ENCODE data around the gene CORO6. TPM values are rescaled to one million over a fixed set of nuclear protein-coding genes. Genes with fewer than 3 reads are reported as not detected.

Gene CORO6
- total and polyA plus RNA-seq, 2 donors (not counting 1 experiment from before 2014, with no cell fraction given), result 1.4 to 4.0 TPM

GRCh38 chr17:29629839-29630238 is 7.1 kb upstream of the CORO6 start:
- Histone ChIP-seq H3K4me2 (replicated peaks; ENCODE audit: low read depth, low read length, poor library complexity, severe bottlenecking) (no peak overlapping the region), H3K27me3 (replicated peaks in 1 of 4; ENCODE audit: control extremely low read depth in 1 of 4, control insufficient read depth in 3 of 4, insufficient read depth in 4 of 4, low read length in 3 of 4) (no peaks in the 10 kb centered on the region), H3K9ac (ENCODE audit: low read length) (no peak overlapping the region), H3K27ac (ENCODE audit: low read length in 2 of 2) (no peak overlapping the region), H3K4me1 (ENCODE audit: control insufficient read depth in 2 of 2, insufficient read depth in 2 of 2, low read length in 2 of 2) (no peaks in the 10 kb centered on the region), H3K4me3 (ENCODE audit: control extremely low read depth in 1 of 5, extremely low read depth in 1 of 5, insufficient read depth in 1 of 5, low read depth in 2 of 5, low read length in 4 of 5) (no peak overlapping the region), H3K9me3 (ENCODE audit: control extremely low read depth in 1 of 3, control insufficient read depth in 2 of 3, insufficient read depth in 1 of 3, low read length in 2 of 3) (no peaks in the 10 kb centered on the region), H3K36me3 (replicated peaks in 1 of 2; ENCODE audit: control extremely low read depth in 1 of 2, control insufficient read depth in 1 of 2, extremely low read depth in 1 of 2, insufficient read depth in 2 of 2, low read length in 1 of 2) (peaks cover 4 to 50% of the 10 kb centered on the region in 2 experiments), H4K20me1 (ENCODE audit: control insufficient read depth, insufficient read depth, low read length, poor library complexity, severe bottlenecking) (peaks cover 57% of the 10 kb centered on the region), H2AFZ (ENCODE audit: insufficient read depth, low read depth, low read length, poor library complexity, severe bottlenecking) (no peak overlapping the region), H3K79me2 (ENCODE audit: control insufficient read depth, insufficient read depth, low read length) (peaks cover 3% of the 10 kb centered on the region)
- no peak for ATAC-seq (ENCODE audit: low read depth)
- WGBS (ENCODE audit: insufficient coverage), result 94% methylated on average over 2 of the region's 2 CpGs
- Mint-ChIP-seq H3K27me3 (no peaks in the 10 kb centered on the region), H3K4me1 (peaks cover 18% of the 10 kb centered on the region), H3K4me3 (no peak overlapping the region), H3K9me3 (ENCODE audit: insufficient read depth) (no peaks in the 10 kb centered on the region), H3K27ac (no peak overlapping the region)
- intact Hi-C loops (cut with micrococcal nuclease), result no loop called here
- ChIA-PET POLR2A (no interaction called here), CTCF (interaction anchor here (0.6 kb wide), 1 partner anchor 158 kb away, joined by 3 read pairs; no protein-coding TSS in a partner anchor)
- no peak for TF ChIP-seq CTCF (IDR thresholded peaks at IDR 0.05)
- TF ChIP-seq EZH2 (IDR thresholded peaks at IDR 0.05; ENCODE audit: borderline replicate concordance, insufficient read depth, low read depth, low read length, poor library complexity, severe bottlenecking), result no peak
- no peak for DNase-seq

GRCh38 chr17:29628644-29629043 is 5.9 kb upstream of the CORO6 start:
- Histone ChIP-seq H3K9ac (ENCODE audit: low read length) (no peak overlapping the region), H3K79me2 (ENCODE audit: control insufficient read depth, insufficient read depth, low read length) (no peaks in the 10 kb centered on the region), H3K27me3 (replicated peaks in 1 of 4; ENCODE audit: control extremely low read depth in 1 of 4, control insufficient read depth in 3 of 4, insufficient read depth in 4 of 4, low read length in 3 of 4) (no peaks in the 10 kb centered on the region), H2AFZ (ENCODE audit: insufficient read depth, low read depth, low read length, poor library complexity, severe bottlenecking) (no peak overlapping the region), H3K4me1 (ENCODE audit: control insufficient read depth in 2 of 2, insufficient read depth in 2 of 2, low read length in 2 of 2) (no peaks in the 10 kb centered on the region), H3K9me3 (ENCODE audit: control extremely low read depth in 1 of 3, control insufficient read depth in 2 of 3, insufficient read depth in 1 of 3, low read length in 2 of 3) (no peaks in the 10 kb centered on the region), H3K4me2 (replicated peaks; ENCODE audit: low read depth, low read length, poor library complexity, severe bottlenecking) (no peak overlapping the region), H3K36me3 (replicated peaks in 1 of 2; ENCODE audit: control extremely low read depth in 1 of 2, control insufficient read depth in 1 of 2, extremely low read depth in 1 of 2, insufficient read depth in 2 of 2, low read length in 1 of 2) (peaks cover 2 to 42% of the 10 kb centered on the region in 2 experiments), H3K27ac (ENCODE audit: low read length in 2 of 2) (no peak overlapping the region), H4K20me1 (ENCODE audit: control insufficient read depth, insufficient read depth, low read length, poor library complexity, severe bottlenecking) (peaks cover 54% of the 10 kb centered on the region), H3K4me3 (ENCODE audit: control extremely low read depth in 1 of 5, extremely low read depth in 1 of 5, insufficient read depth in 1 of 5, low read depth in 2 of 5, low read length in 4 of 5) (no peak overlapping the region)
- no peak for ATAC-seq (ENCODE audit: low read depth)
- POLR2A ChIA-PET, result interaction anchor here (0.6 kb wide), 1 partner anchor 49 kb away, joined by 3 read pairs; no protein-coding TSS in a partner anchor
- TF ChIP-seq EZH2 (IDR thresholded peaks at IDR 0.05; ENCODE audit: borderline replicate concordance, insufficient read depth, low read depth, low read length, poor library complexity, severe bottlenecking) (no peak), CTCF (IDR thresholded peaks at IDR 0.05) (no peak)
- H3K27me3 Mint-ChIP-seq, result no peaks in the 10 kb centered on the region
- DNase-seq, result no peak
- no peaks in the 10 kb centered on the region for H3K9me3 Mint-ChIP-seq (ENCODE audit: insufficient read depth)
- H3K27ac Mint-ChIP-seq, result peak overlapping the region; percentile 28
- H3K4me1 Mint-ChIP-seq, result peaks cover 19% of the 10 kb centered on the region
- H3K4me3 Mint-ChIP-seq, result no peak overlapping the region
- intact Hi-C loops (cut with micrococcal nuclease), result no loop called here
- CTCF ChIA-PET, result interaction anchor here (2.4 kb wide), 1 partner anchor 11 kb away, joined by 16 read pairs; no protein-coding TSS in a partner anchor
- 100% methylated on average over 2 of the region's 2 CpGs for WGBS (ENCODE audit: insufficient coverage)
